HG03280 (cell line): Measurements from ENCODE around the gene RNF2.
A peak's percentile ranks its signal among the peaks of the same experiment; 100 is the strongest.
"Not testable (repeated sequence)": the region's sequence is repeated elsewhere in the genome, so short reads cannot be mapped to it uniquely, and the experiment has no call there.

Source experiments
- ATAC-seq: cut with Tn5 transposase; IDR thresholded peaks from one replicate; pipeline ENCODE4 v1.9.1; 2021; ENCODE audit warnings: mild to moderate bottlenecking, moderate library complexity; ENCODE audit not compliant: unreplicated experiment

The RNF2 gene

DNA sequence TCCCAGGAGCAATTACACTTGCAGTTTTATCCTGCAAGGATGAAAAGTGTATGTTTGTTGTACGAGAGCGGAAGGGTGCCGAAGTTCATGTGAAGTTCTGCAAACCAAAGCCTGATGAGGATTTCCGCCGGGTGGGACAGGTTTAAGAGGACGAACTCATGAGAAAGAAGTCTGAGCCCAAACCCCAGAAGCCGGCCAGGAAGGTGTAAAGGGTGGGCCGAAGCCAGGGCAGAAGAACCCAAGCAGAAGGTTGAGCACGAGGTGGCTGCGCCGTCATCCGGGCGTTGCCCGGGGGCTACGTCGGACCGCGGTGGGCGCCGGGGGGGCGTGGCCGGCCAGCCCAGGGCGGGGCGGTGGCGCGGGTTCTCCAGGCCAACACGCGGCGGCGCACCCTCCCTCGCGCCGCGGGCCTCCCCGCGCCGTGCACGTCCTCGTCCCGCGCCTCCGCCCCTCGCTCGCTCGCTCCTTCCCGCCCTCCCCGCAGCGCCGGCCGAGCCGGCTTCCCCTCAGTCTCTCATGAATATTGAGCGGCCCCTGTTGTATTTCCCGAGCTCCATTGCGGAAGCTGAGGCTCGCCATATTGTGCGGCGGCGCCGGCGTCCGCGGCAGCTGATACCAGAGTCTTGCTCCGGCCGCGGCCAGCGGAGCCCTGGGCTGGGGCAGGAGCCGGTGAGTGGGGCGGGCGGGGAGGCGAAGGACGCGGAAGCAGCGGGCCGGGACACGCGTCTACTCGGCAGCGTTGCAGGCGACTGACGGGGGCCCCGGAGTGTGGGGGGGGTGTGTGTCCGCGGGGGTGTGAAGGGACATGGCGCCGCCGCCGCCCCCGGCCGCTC lies at the start of gene RNF2:
Gene RNF2 (plus strand): TSS at position 578 of the 833 bp plus-strand sequence. CDS start 41,996 bp downstream, outside the sequence.
- peak; percentile 93 for ATAC-seq

DNA sequence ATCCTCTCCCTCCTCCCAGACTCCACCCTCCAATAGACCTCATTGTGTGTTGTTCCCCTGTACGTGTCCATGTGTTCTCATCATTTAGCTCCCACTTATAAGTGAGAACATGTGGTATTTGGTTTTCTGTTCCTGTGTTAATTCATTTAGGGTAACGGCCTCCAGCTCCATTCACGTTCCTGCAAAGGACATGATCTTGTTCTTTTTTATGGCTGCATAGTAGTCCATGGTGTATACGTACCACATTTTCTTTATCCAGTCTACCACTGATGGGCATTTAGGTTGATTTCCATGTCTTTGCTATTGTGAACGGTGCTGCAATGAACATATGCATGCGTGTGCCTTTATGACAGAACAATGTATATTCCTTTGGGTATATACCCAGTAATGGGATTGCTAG lies 45.4 kb upstream of the RNF2 start:
- ATAC-seq = not testable (repeated sequence)

DNA sequence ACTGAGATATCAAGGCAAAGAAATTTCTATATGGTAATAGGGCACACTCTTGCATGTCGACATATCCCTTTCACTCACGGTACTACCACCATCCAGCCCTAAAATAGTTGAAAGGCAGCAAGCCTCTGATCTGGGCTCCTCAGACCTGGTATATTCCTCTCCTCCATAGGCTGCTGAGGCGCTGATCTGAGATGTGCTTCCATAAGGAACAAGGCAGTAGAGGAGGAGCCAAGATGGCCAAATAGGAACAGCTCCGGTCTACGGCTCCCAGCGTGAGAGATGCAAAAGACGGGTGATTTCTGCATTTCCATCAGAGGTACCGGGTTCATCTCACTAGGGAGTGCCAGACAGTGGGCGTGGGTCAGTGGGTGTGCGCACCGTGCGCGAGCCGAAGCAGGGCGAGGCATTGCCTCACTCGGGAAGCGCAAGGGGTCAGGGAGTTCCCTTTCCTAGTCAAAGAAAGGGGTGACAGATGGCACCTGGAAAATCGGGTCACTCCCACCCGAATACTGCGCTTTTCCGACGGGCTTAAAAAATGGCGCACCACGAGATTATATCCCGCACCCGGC lies 44.0 kb upstream of the RNF2 start:
- not testable (repeated sequence) for ATAC-seq

DNA sequence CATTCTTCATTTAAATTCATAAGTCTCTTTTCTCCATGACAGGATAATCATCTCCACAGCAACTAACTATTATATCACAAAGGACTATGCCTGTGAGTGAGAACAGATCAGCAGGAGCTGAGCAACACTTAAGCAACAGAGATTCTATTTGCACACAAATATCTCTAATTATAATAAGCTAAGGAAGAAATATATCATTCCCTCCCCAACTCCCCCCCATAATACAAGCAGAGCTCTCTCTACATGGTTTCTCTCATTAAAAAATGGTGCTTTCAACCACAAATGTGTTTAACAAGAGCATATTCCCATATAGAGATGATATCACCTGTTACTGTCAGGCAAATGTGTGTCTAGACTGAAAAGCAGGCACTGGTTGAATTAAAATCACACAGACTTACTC lies 36.5 kb upstream of the RNF2 start:
- no peak for ATAC-seq

- ATAC-seq = no peak
Measured at GRCh38 chr1:185010361-185010760, 35.0 kb upstream of the RNF2 start.

DNA sequence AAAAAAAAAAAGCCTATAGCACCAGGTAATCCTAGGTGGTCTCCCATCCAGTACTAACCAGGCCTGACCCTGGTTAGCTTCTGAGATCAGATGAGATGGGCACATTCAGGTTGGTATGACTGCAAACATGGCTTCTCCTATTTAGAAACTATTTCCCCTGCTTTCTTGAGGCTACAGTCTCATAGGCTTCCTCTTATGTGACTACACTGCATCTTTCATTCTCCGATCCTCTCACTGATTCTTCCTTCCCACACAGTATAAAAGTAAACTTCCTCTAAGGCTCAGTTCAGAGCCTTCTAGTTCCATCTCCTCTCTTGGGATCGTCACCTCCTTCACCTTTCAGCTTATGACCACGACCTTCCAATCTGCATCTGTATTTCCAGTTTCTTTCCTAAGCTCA lies 30.4 kb upstream of the RNF2 start:
- ATAC-seq = no peak

GRCh38 chr1:185015631-185016030 lies 29.7 kb upstream of the RNF2 start:
- ATAC-seq = no peak

- ATAC-seq = no peak
Measured at GRCh38 chr1:185016880-185017279, 28.5 kb upstream of the RNF2 start.

DNA sequence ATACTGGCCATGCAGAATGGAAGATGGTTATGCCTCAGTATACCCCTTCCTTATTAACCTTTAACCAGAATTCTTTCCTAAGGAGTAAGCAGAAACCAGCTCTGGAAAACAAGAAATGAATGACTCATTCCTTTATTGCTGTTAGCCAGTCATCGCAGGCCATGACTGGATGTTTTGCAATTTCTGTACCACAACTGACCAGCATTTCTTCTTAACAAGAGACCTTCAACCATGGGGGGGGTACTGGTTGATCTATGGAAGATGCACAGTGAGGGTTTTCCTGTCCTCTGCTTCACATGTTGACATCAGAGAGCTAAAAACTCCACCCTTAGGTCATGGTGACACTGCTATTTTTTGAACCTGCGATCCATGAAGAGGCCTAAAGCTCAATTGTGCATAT lies 28.0 kb upstream of the RNF2 start:
- no peak for ATAC-seq

DNA sequence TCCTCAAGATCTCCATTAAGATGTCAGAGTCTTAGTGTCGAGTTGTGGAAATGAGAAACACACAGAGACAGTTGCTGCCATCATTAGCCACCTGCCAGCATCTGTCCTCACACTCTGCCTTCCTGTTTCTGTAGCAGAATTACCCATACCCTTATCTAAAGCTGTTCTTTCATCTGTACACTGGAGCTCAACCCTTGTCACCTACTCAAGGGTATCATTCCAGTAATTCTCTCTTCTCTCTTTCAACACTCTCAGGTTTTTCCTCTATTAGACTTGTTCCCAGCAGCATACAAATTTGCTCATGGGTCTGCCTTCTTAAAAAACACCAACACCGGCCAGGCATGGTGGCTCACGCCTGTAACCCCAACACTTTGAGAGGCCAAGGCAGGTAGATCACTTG lies 27.4 kb upstream of the RNF2 start:
- no peak for ATAC-seq

DNA sequence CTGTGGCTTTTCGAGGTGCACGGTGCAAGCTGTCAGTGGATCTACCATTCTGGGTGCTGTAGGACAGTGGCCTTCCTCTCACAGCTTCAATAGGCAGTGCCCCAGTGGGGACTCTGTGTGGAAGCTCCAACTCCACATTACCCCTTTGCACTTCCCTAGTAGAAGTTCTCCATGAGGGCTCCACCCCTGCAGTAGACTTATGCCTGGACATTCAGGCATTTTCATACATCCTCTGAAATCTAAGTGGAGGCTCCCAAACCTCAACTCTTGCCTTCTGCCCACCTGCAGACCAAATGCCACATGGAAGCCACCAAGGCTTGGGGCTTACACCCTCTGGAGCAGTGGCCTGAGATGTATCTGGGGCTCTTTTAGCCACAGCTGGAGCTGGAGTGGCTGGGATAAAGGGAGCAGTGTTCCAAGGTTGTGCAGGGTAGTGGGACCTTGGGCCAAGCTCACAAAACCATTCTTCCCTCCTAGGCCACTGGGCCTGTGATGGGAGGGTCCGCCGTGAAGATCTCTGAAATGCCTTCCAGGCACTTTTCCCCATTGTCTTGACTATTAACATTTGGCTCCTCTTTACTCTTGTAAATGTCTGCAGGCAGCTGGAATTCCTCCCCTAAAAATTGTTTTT lies 18.0 kb upstream of the RNF2 start:
- ATAC-seq = no peak

DNA sequence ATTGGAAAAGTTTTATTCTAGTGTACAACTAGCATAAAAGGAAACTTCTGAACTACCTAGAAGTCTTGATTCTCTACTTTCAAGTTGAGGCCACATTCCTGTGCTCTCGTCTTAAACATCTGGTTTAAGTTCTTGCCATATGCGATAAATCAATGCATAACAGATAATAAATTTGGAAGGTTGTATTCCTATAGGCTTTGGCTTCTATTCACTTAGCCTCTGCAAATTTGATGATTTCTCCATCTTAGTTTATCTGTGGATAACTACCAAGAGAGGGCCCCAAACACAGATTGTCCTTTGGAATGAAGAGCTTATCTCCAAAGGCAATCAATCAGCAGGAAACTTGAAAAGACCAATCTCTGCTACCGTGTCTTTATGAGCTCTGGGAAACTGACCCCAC lies 11.7 kb upstream of the RNF2 start:
- ATAC-seq = no peak

- ATAC-seq = no peak
Measured at GRCh38 chr1:185035258-185035657, 10.1 kb upstream of the RNF2 start.

DNA sequence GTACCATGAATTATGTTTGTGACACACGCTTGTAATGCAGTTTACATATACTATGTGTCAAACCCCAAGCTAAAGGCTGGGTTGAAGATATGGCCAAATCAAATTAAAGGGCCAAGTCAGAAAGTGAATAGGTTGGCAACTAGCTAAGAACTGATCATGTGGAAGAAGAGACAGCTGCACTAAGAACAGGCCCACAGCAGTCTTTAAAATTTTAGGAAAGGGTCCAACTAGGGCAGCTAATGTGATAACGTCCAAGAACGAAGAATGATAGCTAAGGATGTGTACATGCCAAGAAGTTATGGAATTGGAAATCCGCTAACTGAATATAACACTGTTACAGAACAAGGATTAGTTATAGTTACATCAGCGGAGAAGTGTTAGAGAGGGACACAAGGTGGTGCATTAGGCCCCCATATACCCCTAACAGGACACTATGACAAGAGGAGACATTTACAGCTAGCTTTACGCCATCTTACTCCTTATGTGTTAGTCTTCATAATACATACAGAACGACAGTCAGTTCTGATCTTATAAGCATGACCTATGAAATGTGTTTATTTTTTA lies 6.5 kb upstream of the RNF2 start:
- ATAC-seq = no peak

DNA sequence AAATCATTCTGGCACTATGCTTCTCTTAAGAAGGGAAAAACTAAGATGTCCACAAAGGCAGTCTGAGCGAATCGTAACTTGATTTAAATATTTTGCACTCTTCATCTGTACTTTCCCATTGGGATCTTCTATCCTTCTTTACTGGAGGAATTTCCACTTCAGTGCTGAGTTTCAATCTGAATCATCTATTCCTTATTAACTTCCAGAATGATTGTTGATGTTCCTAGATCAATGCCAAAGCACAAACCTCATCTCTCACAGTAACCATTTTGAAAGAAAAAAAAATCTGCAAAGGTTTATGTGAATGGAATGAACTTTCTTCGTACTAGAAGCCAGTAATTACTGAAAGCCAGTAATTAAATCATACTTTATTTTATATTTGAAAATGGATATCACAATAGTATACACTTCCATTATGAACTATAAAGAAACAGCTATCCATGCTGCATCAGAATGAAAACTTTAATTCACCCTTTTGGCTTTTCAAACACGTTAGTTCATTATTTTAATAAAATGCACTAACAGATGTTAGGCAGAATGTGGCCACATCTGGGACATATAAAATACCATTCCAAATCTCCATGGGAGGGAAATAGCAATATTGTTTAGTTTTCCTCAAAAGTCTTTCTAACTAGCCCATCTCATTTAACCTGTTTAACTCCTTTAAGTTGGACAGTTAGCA lies 5.5 kb upstream of the RNF2 start:
- ATAC-seq = no peak

DNA sequence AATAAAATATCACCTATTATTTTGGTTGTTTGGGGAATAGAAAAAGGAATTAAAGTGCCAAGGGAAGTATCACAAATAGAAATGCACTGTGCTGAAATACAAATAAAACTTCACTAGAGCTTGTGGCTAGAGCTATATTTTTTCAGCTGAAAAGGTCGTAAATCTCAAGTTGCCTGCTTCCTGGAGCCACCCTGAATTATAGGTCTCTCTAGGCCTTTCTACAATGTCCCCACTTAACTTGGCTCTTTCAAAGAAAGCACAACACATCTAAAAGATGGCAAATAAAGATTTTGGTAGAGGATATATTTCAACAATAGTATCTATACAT lies 5.0 kb upstream of the RNF2 start:
- no peak for ATAC-seq

GRCh38 chr1:185041742-185042141 lies 3.6 kb upstream of the RNF2 start:
- no peak for ATAC-seq

GRCh38 chr1:185042737-185043136 lies 2.6 kb upstream of the RNF2 start:
- ATAC-seq = no peak

DNA sequence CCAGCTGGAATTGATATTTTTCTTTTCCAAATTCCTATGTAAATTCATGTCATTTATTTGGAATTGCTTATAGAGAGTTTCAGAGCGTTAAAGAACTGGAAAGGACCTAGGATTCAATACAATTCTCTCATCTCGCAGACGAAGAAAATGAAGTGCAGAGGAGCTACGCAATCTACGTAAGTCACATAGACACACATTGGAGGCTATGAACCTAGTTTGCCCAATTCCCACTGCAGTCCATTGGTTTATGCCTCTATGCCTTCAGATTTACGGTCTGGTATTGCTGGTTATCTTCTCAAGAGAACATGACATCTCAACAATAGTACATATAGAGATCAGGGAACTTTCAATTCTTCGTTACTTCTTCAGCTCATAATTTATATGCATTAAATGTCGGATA lies 971 bp upstream of the RNF2 start:
- ATAC-seq = no peak

- ATAC-seq = peak; percentile 24
Measured at GRCh38 chr1:185045814-185046492, 595 bp downstream of the RNF2 start.

- no peak for ATAC-seq
Measured at GRCh38 chr1:185046668-185047067, 1.3 kb downstream of the RNF2 start.
